HCT116 (cell line): ENCODE data around the gene TNIP3. TPM values are rescaled to one million over a fixed set of nuclear protein-coding genes. Genes with fewer than 3 reads are reported as not detected.

Experiments used
- ATAC-seq: fragments of 200-7000 bp; cut with Tn5 transposase; 2 replicates; pipeline ENCODE4 v1.9.1; 2020; ENCODE audit warnings: mild to moderate bottlenecking, moderate library complexity
- BruUV-seq: library from RNA; stranded (reverse); fragments of 400-500 nt; replicated peaks from 2 replicates; lab custom pipeline; 2021; lab: Mats Ljungman, UMichigan
- CTCF ChIA-PET: fragments of 300-600 bp; sonication (Branson Sonifier 250); formaldehyde crosslinking; loops from one replicate; lab custom pipeline; 2021; ENCODE audit warnings: antibody characterized with exemption; lab: Charles Lee
- POLR2A ChIA-PET: fragments of 300-600, 350-600 bp; sonication (Branson Sonifier 250); formaldehyde crosslinking; loops from one replicate; lab custom pipeline; 2021; ENCODE audit warnings: antibody characterized with exemption; lab: Charles Lee
- RAD21 ChIA-PET, 2 experiments: fragments of 300-600 bp; sonication (Branson Sonifier 250); formaldehyde crosslinking; loops; one replicate each; lab custom pipeline; 2023; ENCODE audit warnings: low total read pairs in 2 of 2; ENCODE audit not compliant: uncharacterized antibody in 2 of 2, unreplicated experiment in 2 of 2, low non-redundant PET in 1 of 2; lab: Charles Lee
- DNase-seq: peaks from one replicate; pipeline ENCODE4 v3.0.0-alpha.2; 2010; ENCODE audit warnings: low read depth, low spot score
- H2AFZ ChIP-seq: fragments of 200-600 bp; shearing (Covaris generic), sonication (generic); 2 replicates; pipeline ENCODE4 v1.6.1; 2017; ENCODE audit warnings: low read depth, mixed run types, mixed read lengths, antibody characterized with exemption, low read length; ENCODE audit not compliant: poor library complexity, severe bottlenecking
- H3K27ac ChIP-seq: 2 replicates; pipeline ENCODE4 v1.5.1; 2012; ENCODE audit warnings: low read depth, low read length
- H3K27me3 ChIP-seq: fragments of 200-600 bp; sonication (generic); 2 replicates; pipeline ENCODE4 v1.6.1; 2016; ENCODE audit warnings: mixed run types, low read length, mixed read lengths; ENCODE audit not compliant: insufficient read depth
- H3K36me3 ChIP-seq, 2 experiments: fragments of 200-500 bp in 1 of 2; fragments of 200-600 bp in 1 of 2; sonication (Bioruptor generic) in 1 of 2; sonication (generic) in 1 of 2; 2 replicates each; pipeline versions ENCODE4 v1.5.1 to v1.6.1; 2014 to 2016; ENCODE audit warnings: low read length in 2 of 2, inconsistent platforms in 1 of 2, mixed read lengths in 1 of 2, mixed run types in 1 of 2; ENCODE audit not compliant: insufficient read depth in 2 of 2, control insufficient read depth in 1 of 2
- H3K4me1 ChIP-seq, 2 experiments: fragments of 200-600 bp in 1 of 2; sonication (generic) in 1 of 2; 2 replicates each; pipeline versions ENCODE4 v1.5.1 to v1.6.1; 2012 to 2017; ENCODE audit warnings: low read length in 2 of 2, inconsistent platforms in 1 of 2, mild to moderate bottlenecking in 1 of 2, mixed read lengths in 1 of 2, mixed run types in 1 of 2, moderate library complexity in 1 of 2; ENCODE audit not compliant: insufficient read depth in 2 of 2, control insufficient read depth in 1 of 2
- H3K4me2 ChIP-seq: fragments of 200-600 bp; sonication (generic); 2 replicates; pipeline ENCODE4 v1.6.1; 2017; ENCODE audit warnings: mixed run types, low read length, mixed read lengths
- H3K4me3 ChIP-seq, 2 experiments: fragments of 200-600 bp in 1 of 2; sonication (generic) in 1 of 2; replicated peaks in 1 of 2; 2 replicates each; pipeline ENCODE4 v1.5.1; 2011 to 2016; ENCODE audit warnings: low read length in 2 of 2, control low read depth in 1 of 2, low read depth in 1 of 2, mild to moderate bottlenecking in 1 of 2, mixed read lengths in 1 of 2, mixed run types in 1 of 2
- H3K79me2 ChIP-seq: fragments of 200-600 bp; sonication (generic); 2 replicates; pipeline ENCODE4 v1.6.1; 2017; ENCODE audit warnings: mild to moderate bottlenecking, mixed run types, low read length, moderate library complexity, mixed read lengths; ENCODE audit not compliant: insufficient read depth
- H3K9ac ChIP-seq: fragments of 200-600 bp; sonication (generic); 2 replicates; pipeline ENCODE4 v1.6.1; 2016; ENCODE audit warnings: low read length, mixed read lengths
- H3K9me2 ChIP-seq: fragments of 200-600 bp; sonication (generic), shearing (Covaris generic); 2 replicates; pipeline ENCODE4 v1.6.1; 2017; ENCODE audit warnings: mixed run types, mild to moderate bottlenecking, moderate library complexity; ENCODE audit not compliant: insufficient read depth
- H3K9me3 ChIP-seq, 2 experiments: fragments of 200-500 bp in 1 of 2; fragments of 200-600 bp in 1 of 2; sonication (Bioruptor generic) in 1 of 2; sonication (generic) in 1 of 2; 2 replicates each; pipeline ENCODE4 v1.6.1; 2014 to 2017; ENCODE audit warnings: low read length in 2 of 2, mixed read lengths in 2 of 2, inconsistent platforms in 1 of 2, low read depth in 1 of 2, mild to moderate bottlenecking in 1 of 2, mixed run types in 1 of 2, moderate library complexity in 1 of 2; ENCODE audit not compliant: control insufficient read depth in 1 of 2, insufficient read depth in 1 of 2
- H4K20me1 ChIP-seq: fragments of 200-600 bp; sonication (generic), shearing (Covaris generic); 2 replicates; pipeline ENCODE4 v1.6.1; 2017; ENCODE audit warnings: mixed run types, mild to moderate bottlenecking, moderate library complexity; ENCODE audit not compliant: insufficient read depth
- CBX3 ChIP-seq: IDR thresholded peaks from 2 replicates; pipeline ENCODE4 v1.6.1; 2012; ENCODE audit warnings: low read depth
- EGR1 ChIP-seq: IDR thresholded peaks from 2 replicates; pipeline ENCODE4 v1.6.1; 2012; ENCODE audit warnings: low read depth
- FOSL1 ChIP-seq: IDR thresholded peaks from 2 replicates; pipeline ENCODE4 v1.6.1; 2012; ENCODE audit warnings: low read depth
- JUND ChIP-seq: IDR thresholded peaks from 2 replicates; pipeline ENCODE4 v1.6.1; 2012
- SP1 ChIP-seq: IDR thresholded peaks from 2 replicates; pipeline ENCODE4 v1.6.1; 2012; ENCODE audit warnings: low read depth
- TCF7L2 ChIP-seq: IDR thresholded peaks from 2 replicates; pipeline ENCODE4 v1.7.0; 2011; ENCODE audit warnings: borderline replicate concordance, inconsistent platforms; ENCODE audit not compliant: insufficient read depth, insufficient read length; ENCODE audit errors: extremely low read depth
- YY1 ChIP-seq: IDR thresholded peaks from 2 replicates; pipeline ENCODE4 v1.6.1; 2011; ENCODE audit warnings: low read length, low read depth, moderate library complexity, mild to moderate bottlenecking; ENCODE audit not compliant: insufficient replicate concordance; ENCODE audit errors: extremely low read depth
- ZFX ChIP-seq: fragments of 450-650 bp; IDR thresholded peaks from 2 replicates; pipeline ENCODE4 v1.6.1; 2017
- ZNF274 ChIP-seq: fragments of 200-500 bp; sonication (Bioruptor generic); IDR thresholded peaks from 2 replicates; pipeline ENCODE4 v1.6.1; 2014; ENCODE audit warnings: mild to moderate bottlenecking, low read depth, low read length, inconsistent platforms
- intact Hi-C: fragments of 100-400 bp; cut with micrococcal nuclease; formaldehyde crosslinking; loops from 2 replicates; pipeline ENCODE4 v1.10.0; 2022
- total RNA-seq: library from RNA; stranded (reverse); gene quantifications from one replicate; pipeline ENCODE4 v1.2.1, GENCODE V29; 2021; ENCODE audit not compliant: unreplicated experiment
- TF ChIP-seq, protein P1 (sequence below), 3 experiments: fragments of 200-600 bp in 1 of 3; sonication (generic) in 1 of 3; IDR thresholded peaks in 2 of 3; conservative IDR thresholded peaks in 1 of 3; 2 replicates each; pipeline ENCODE4 v1.5.1; 2012 to 2017; ENCODE audit warnings: low read depth in 2 of 3, low read length in 2 of 3, antibody characterized with exemption in 1 of 3, borderline replicate concordance in 1 of 3, control low read depth in 1 of 3, mild to moderate bottlenecking in 1 of 3, mixed read lengths in 1 of 3, mixed run types in 1 of 3, moderate library complexity in 1 of 3; ENCODE audit not compliant: insufficient read depth in 1 of 3
- TF ChIP-seq, protein P2 (sequence below): IDR thresholded peaks from 2 replicates; pipeline ENCODE4 v1.6.1; 2012
- TF ChIP-seq, protein P3 (sequence below): IDR thresholded peaks from 2 replicates; pipeline ENCODE4 v1.6.1; 2012; ENCODE audit warnings: low read depth

Gene TNIP3
- total RNA-seq, 1 experiment from 2014 or later = not detected

DNA sequence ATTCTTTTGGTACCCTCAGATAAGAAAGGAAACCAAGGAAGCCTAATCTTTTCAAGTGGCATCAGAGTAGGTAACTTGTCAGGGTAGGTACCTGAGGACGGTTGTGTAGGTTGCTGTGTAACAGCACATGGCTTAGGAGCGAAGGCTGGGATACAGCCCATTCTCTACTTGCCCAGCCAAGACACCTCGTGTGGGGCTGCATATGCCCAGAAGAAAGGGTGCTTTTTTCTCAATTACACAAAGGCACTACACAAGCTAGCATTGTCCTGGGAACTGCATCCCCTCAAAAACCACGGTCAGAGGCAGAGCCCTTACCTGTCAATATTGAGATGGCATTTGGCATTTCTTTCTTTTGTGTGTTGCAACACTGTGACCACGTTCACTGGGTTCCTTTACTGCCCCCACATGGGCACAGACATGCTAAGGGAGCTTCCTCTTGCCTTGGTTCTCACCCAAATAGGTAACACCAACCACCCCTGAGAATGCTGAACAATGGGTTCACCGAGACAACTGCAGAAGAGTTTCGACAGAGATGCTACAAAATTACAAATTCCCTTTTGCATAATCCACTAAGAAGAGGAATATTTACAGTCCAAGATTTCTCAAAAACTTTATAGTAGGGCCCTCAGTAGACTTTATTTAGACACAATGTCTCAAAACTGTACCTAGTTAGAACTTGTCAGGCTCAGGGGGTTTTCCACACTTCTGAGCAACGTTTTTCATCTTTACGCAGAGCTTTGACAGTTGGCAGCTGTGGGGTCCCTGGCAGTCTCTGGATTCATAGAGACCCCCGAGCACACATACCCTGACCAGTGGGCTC, 35.8 kb upstream of the TNIP3 start:
- no peaks in the 10 kb centered on the region for H3K27me3 ChIP-seq
- intact Hi-C loops = no loop called here
- no peaks in the 10 kb centered on the region for H3K4me1 ChIP-seq
- no peak overlapping the region for H3K4me2 ChIP-seq
- DNase-seq = no peak
- H3K36me3 ChIP-seq = no peaks in the 10 kb centered on the region
- ChIA-PET POLR2A (no interaction called here), CTCF (interaction anchor here (1.5 kb wide), 1 partner anchor 8 kb away, joined by 6 read pairs; no protein-coding TSS in a partner anchor)
- no TSS peak for BruUV-seq
- H3K27ac ChIP-seq = no peak overlapping the region
- no peaks in the 10 kb centered on the region; the same call in 1 of the 2 replicates for H3K9me2 ChIP-seq
- no peak overlapping the region for H3K4me3 ChIP-seq
- no peaks in the 10 kb centered on the region for H3K79me2 ChIP-seq
- no peaks in the 10 kb centered on the region for H3K9me3 ChIP-seq
- H3K9ac ChIP-seq = no peak overlapping the region
- TF ChIP-seq ZFX (no peak), YY1 (no peak), TCF7L2 (no peak), CBX3 (no peak), FOSL1 (no peak), SP1 (no peak), JUND (no peak), EGR1 (no peak), ZNF274 (no peak)
- TF ChIP-seq, protein P1, sequence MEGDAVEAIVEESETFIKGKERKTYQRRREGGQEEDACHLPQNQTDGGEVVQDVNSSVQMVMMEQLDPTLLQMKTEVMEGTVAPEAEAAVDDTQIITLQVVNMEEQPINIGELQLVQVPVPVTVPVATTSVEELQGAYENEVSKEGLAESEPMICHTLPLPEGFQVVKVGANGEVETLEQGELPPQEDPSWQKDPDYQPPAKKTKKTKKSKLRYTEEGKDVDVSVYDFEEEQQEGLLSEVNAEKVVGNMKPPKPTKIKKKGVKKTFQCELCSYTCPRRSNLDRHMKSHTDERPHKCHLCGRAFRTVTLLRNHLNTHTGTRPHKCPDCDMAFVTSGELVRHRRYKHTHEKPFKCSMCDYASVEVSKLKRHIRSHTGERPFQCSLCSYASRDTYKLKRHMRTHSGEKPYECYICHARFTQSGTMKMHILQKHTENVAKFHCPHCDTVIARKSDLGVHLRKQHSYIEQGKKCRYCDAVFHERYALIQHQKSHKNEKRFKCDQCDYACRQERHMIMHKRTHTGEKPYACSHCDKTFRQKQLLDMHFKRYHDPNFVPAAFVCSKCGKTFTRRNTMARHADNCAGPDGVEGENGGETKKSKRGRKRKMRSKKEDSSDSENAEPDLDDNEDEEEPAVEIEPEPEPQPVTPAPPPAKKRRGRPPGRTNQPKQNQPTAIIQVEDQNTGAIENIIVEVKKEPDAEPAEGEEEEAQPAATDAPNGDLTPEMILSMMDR (IDR thresholded peaks at IDR 0.05 in 2 of 3, conservative IDR thresholded peaks at IDR 0.05 in 1 of 3; ENCODE audit: borderline replicate concordance in 1 of 3, insufficient read depth in 1 of 3, low read depth in 2 of 3, low read length in 2 of 3) = no peak; a peak in 1 of 6 replicates
- TF ChIP-seq, protein P2, sequence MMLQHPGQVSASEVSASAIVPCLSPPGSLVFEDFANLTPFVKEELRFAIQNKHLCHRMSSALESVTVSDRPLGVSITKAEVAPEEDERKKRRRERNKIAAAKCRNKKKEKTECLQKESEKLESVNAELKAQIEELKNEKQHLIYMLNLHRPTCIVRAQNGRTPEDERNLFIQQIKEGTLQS = no peak
- TF ChIP-seq, protein P3, sequence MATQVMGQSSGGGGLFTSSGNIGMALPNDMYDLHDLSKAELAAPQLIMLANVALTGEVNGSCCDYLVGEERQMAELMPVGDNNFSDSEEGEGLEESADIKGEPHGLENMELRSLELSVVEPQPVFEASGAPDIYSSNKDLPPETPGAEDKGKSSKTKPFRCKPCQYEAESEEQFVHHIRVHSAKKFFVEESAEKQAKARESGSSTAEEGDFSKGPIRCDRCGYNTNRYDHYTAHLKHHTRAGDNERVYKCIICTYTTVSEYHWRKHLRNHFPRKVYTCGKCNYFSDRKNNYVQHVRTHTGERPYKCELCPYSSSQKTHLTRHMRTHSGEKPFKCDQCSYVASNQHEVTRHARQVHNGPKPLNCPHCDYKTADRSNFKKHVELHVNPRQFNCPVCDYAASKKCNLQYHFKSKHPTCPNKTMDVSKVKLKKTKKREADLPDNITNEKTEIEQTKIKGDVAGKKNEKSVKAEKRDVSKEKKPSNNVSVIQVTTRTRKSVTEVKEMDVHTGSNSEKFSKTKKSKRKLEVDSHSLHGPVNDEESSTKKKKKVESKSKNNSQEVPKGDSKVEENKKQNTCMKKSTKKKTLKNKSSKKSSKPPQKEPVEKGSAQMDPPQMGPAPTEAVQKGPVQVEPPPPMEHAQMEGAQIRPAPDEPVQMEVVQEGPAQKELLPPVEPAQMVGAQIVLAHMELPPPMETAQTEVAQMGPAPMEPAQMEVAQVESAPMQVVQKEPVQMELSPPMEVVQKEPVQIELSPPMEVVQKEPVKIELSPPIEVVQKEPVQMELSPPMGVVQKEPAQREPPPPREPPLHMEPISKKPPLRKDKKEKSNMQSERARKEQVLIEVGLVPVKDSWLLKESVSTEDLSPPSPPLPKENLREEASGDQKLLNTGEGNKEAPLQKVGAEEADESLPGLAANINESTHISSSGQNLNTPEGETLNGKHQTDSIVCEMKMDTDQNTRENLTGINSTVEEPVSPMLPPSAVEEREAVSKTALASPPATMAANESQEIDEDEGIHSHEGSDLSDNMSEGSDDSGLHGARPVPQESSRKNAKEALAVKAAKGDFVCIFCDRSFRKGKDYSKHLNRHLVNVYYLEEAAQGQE = no peak
- TF ChIP-seq, all 23 proteins: peak for 0
- Histone ChIP-seq H2AFZ (no peak overlapping the region), H4K20me1 (no peaks in the 10 kb centered on the region)
- ATAC-seq = no peak; the same call in 1 of the 2 replicates
- RAD21 ChIA-PET = no interaction called here
